M059J (cell line): Measurements from ENCODE around the gene GPR101. TPM values are rescaled to one million over a fixed set of nuclear protein-coding genes. Genes with fewer than 3 reads are reported as not detected.
A peak's percentile ranks its signal among the peaks of the same experiment; 100 is the strongest.
"Not testable (repeated sequence)": the region's sequence is repeated elsewhere in the genome, so short reads cannot be mapped to it uniquely, and the experiment has no call there.

Experiments
- DNase-seq: peaks from one replicate; pipeline ENCODE4 v3.0.0-alpha.2; 2012; ENCODE audit warnings: low read depth
- total RNA-seq: library from RNA; depleted of rRNA; stranded (reverse); fragments of >200 nt; shearing (Covaris generic); gene quantifications from 2 replicates; pipeline ENCODE4 v1.2.3, GENCODE V29; 2014; rRNA removed

The GPR101 gene
- total RNA-seq, 1 experiment from 2014 or later = not detected

DNA sequence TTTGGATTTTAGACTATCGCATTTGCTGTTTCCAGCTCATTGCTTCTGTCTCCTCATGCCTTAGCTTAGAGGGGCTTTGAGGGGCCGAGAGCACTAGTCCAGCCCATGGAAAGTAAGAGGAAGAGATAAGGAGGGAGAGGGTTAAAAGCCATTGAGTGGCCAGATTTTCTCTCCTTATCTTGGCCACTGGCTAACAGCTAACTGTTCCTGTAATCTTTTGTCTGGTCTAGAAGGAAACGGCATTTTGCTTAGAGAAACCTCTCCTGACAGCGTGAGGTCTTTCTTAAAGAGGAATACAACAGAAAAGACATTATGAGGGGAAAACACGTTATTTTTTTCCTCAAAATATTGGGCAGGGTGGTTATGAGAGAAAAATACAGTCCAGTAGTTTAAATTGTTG, 7.9 kb downstream of the GPR101 start:
- no peak for DNase-seq

GRCh38 chrX:137000236-137000635, 33.6 kb downstream of the GPR101 start:
- DNase-seq = not testable (repeated sequence)

DNA sequence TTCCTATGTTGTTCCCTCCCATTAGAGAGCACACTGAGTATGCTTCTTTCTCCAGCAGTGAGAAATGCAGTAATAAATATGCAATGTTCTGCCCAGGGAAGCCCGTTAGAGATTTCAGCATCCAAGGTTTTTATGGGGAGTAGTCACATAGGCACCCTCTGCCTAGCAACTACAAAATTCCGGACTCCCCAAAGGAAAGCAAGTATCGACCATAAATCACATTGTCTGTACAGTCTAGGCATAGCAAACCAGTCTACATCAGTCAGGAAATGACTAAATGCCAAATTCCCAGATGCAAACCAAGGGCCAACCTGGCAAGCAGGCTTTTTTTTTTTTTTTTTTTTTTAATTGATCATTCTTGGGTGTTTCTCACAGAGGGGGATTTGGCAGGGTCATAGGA, 34.8 kb downstream of the GPR101 start:
- DNase-seq = peak; percentile 41

Other genes starting within 250 kb of the GPR101 start
- 383 and 530 TPM in 2 replicates for gene RBMX, start 153.3 kb downstream of the GPR101 start, total RNA-seq